Fibroblast of gingiva (primary cell): ENCODE results near the gene SPPL3.
"Not testable (repeated sequence)": the region's sequence is repeated elsewhere in the genome, so short reads cannot be mapped to it uniquely, and the experiment has no call there.

Source experiments
- DNase-seq: peaks from one replicate; pipeline ENCODE4 v3.0.0-alpha.2; 2011; ENCODE audit warnings: low read depth

Gene SPPL3

DNA sequence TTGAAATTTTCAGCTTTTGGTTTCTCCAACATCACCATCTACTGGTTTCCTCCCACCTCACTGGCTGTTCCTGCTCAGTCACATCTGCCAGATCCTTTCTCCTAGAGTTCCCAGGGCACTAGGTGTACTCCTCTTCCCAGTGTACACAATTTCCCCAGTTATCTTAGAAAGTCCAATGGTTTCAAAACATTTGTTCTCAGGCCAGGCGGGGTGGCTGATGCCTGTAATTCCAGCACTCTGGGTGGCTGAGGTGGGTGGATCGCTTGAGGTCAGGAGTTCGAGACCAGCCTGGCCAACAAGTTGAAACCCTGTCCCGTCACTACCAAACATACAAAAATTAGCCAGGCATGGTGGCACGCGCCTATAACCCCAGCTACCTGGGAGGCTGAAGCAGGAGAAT is 60.7 kb downstream of the SPPL3 start:
- no peak for DNase-seq

DNA sequence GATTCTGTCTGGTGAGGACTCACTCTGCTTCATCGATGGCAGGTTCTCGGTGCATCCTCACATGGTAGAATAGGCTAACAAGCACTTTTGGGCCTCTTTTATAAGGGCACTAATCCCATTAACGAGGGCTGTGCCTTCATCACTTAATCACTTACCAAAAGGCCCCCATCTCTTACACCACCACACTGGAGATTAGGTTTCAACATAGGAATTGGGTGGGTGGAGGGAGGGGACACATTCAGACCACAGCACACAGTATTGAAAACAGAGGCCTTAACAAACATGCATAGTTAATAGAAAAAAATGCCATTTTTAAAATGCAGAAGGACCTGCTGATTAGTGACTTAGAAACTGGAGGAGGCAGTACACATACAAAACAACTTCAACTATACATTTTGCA is 61.6 kb downstream of the SPPL3 start:
- no peak for DNase-seq

DNA sequence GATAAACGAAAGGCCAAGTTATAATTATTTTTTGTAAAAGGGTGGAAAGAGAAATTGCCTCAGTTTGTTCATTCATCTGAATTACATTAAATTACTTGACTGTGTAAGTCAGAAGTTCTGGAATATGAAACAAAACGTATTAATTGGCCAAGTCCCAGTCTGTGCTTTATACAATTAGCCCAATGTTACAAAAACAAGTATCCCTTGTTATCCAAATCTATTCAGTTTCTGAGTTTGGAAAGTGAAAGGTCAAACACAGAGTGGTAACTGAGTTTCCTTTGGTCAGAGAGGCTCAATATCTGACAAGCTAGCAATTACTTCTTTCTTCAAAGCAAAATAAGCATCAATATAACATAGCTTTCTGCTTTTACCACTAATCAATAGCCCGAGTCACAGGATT is 62.6 kb downstream of the SPPL3 start:
- no peak for DNase-seq

DNA sequence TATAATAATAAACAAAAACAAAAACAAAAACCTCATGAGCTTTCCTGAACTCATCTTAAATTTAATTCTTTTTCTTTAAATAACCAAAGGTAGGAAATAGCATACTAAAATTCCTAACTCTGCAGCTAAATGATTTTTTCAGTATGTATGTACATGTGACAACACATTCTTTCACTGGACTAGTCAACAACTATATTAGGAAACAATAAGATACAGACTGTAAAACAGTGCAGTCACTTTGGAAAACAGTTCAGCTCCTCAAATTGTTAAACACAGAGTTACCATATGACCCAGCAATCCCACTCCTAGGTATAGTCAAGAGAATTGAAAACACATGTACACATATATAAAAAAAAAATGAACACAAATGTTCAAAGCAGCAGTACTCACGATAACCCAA is 64.7 kb downstream of the SPPL3 start:
- no peak for DNase-seq

DNA sequence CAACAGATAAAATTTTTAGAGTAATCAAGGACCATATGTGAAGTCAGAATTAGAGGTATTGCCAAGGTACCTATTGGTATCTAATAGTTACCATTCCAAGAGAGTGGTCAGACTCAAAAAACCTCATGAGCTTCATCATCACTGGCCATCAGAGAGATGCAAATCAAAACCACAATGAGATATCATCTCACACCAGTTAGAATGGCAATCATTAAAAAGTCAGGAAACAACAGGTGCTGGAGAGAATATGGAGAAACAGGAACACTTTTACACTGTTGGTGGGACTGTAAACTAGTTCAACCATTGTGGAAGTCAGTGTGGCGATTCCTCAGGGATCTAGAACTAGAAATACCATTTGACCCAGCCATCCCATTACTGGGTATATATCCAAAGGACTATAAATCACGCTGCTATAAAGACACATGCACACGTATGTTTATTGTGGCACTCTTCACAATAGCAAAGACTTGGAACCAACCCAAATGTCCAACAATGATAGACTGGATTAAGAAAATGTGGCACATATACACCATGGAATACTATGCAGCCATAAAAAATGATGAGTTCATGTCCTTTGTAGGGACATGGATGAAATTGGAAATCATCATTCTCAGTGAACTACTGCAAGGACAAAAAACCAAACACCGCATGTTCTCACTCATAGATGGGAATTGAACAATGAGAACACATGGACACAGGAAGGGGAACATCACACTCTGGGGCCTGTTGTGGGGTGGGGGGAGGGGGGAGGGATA is 65.4 kb downstream of the SPPL3 start:
- not testable (repeated sequence) for DNase-seq

DNA sequence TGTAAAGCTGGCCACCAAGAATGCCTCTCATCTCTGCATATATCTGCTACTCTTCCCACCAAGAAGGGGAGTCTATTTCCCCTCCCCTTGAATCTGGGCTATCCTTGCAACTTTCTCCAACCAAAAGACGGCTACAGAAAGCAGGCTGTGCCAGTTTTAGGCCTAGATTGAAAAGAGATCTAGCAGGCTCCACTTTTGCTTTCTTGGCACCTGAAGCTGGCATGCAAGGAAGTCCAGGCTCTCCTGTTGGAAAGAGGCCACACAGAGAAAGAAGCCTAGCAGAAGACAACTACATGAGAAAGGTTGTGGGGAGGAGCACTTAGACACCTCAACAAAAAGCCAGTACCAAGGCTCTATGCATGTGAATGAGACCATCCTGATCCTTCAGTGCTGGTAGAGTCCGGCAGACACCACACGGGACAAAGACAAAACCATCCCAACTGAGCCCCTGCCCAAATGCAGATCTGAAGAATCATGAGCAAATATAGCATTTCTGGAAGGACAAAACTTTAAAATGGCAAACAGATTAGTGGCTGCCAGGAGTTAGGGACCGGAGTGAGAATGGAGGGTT is 68.0 kb downstream of the SPPL3 start:
- DNase-seq, result no peak

DNA sequence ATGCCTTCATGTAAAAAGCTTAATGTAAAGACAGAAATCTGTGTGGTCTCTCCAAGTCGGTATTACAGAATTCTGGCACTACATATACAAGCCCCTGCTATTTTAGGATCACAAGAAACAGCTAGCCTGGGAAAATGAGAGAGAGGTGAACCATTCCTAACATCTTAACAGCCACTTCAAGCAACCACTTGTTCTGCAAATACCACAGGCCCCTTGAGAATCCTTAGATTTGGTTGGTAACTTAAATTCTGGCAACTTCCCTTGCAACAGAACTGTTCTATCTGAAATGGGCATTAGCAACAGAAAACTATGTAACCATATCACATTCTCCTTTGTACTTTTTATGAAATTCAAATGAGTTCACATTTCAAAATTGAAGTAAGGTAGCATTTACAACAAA is 68.5 kb downstream of the SPPL3 start:
- peak; percentile 47 for DNase-seq

DNA sequence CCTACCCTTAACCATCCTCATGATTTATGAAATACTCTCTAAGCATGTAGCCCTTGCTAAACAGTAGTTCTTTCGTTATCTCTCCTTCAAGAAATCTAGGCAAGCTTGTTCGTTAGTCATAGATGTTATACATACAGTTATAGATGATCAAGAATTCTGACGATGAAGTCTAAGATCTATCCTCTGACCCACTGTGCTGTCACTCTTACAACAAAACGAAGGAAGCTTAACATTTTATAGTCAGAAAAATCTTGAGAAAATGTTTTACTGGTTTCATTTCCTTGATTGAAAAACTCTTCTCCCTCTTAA is 68.9 kb downstream of the SPPL3 start:
- DNase-seq, result no peak

DNA sequence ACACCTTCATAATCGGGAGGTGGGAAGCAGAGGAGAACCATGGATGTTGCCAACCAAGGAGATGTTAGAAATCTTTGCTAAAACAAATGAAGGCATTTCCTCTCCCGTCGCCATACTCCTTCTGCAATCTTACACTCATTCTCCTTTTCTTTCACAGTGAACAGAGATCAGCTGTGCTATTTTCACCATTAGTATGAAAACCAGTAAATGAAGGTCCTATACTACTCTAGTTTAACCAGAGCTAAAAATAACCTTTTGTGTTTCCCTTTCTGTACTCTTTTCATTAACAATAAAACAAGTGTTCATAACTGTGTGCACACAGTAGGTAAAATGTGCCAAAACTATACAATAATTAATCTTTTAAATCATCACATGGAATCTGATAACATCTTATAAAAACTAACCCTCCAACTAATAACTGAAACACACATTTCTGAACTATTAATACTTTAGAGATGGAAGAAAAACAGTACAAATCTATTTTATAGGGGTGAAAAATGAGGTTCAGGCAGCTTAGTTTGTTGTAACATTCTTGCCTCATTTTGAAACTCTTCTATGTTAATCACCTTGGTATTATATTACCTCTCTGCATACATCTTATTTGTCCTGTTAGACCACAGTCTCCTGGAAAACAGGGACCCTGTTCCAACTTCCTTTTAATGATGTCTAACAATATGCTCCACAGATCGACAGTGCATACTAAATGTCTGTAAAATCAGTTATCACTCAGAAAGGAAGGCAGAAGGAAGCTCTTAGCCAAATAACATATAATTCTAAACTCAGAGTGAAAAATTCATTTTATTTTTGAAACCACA is 69.5 kb downstream of the SPPL3 start:
- DNase-seq, result no peak

DNA sequence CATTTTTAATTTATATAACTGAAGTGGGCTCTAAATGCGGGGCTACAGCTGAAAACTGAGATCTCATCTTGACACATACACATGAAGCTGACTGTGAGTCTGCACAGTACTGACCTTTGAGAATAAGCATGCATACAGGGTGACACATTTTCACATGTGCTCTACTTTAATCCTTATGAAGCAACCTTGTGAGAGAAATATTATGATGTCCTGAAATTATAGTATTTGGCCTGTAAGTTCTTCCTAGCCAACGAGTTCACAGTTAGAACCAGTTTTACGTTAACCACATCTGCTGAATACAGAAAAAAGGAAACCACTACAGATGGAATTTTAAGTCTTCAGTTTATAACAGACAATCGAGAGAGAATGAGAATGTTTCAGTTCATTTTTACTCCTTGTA is 70.3 kb downstream of the SPPL3 start:
- peak; percentile 40 for DNase-seq

DNA sequence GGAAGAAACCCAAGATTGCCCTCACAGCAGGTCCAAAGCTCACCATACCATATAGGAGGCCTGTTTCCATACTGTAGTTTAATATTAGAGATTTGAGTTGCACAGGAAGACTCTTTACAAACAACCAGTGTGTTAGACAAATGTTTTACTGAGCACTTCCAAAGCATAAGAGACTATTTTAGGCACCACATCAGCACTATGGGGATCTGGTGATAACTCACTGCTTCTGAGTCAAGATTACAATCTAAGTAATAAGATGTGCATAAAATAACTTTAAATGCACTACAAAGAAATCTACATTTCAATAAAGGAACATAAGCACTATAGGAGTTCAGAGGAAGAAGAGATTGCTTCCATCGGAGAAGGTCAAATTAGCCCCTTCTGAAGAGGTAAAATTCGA is 71.4 kb downstream of the SPPL3 start:
- no peak for DNase-seq

DNA sequence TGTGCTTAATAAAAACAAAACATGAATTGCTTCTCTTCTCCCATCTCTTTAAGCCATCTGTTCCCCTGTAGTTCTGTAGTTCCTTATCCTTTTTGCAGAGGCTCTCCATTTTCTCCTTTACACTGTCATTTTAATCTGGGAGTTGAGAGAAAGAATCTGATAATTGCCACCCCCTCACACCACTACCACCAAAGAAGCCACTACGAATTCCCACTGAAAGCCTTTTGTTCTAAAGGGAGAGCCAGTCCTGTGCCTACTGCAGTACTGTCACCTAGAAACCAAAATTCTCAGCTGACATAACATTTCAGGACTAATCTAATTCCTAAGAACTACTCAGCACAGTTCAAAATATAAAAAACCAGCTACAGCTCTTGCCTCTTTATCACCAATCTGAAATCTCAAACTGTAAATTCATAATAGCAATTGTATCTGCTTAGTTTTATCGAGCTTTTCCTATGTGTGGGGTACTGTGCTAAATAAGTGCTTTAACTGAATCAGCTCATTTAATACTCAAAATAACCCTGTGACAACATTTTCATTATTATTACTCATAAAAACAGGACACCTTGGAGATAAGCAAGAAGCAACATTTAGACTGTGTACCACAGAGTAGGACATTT is 72.4 kb downstream of the SPPL3 start:
- no peak for DNase-seq

DNA sequence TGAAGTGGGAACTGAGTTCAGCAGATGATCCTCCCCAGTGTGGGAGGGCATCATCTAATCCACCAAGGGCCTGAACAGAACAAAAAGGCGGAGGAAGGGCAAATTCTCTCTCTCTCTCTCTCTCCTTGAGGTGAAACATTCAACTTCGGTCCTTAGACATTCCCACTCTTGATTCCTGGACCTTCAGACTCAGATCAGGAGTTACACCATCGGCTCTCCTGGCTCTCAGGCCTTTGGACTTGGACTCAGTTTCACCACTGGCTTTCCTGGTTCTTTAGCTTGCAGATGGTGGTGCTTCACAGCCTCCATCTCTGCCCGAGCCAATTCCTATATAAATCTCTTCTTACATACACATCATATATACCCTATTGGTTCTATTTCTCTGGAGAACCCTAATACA is 73.2 kb downstream of the SPPL3 start:
- no peak for DNase-seq

DNA sequence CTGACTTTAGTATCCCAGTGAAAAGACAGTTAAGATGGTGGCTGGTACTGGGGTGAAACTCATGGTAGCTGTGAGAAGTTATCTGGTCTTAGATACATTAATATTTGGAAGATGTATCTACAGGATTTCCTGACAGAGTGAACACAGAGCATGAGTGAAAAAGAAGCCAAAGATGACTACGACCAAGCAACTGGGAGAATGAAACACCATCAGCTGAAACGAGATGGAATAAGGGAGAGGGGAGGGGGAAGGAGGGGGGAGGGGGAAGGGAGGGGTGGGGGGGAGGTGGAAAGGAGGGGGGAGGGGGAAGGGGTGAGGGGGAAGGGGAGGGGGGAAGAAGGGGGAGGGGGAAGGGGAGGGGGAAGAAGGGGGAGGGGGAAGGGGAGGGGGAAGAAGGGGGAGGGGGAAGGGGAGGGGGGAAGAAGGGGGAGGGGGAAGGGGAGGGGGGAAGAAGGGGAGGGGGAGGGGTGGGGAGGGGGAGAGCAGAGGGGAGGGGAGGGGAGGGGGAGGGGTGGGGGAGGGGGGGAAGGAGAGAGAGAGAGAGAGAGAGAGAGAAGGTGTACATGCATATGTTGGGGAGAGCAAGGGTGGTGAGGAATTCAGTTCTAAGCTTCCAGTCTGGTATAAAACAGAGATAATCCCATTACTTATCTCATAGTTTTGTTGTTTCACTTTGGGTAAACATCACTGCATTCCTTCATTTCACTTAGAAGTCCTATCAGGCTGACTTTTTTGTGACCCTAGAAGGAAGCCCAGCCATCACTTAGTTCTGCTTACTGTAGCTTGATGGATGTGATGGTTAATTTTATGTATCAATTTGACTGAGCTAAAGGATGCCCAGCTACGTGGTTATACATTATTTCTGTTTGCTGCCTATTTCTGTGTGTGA is 73.9 kb downstream of the SPPL3 start:
- no peak for DNase-seq

DNA sequence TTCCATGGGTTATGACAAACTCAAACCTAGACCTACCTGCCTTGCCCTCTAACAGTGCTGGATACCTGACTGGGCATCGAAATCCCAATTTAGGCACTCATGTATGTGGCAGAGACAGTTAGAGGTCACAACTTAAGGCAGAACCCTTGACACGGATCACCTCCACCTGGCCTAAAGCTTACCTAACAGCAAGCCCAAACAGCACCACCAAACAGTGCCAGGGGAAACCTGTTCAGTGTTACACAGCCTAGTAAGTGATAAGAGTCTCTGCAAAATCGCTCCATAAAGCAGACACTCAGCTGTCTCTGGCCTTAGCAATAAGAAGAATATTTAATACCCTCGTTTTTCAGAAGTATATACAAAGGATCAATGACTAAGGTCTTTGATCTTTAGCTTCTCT is 77.8 kb downstream of the SPPL3 start:
- no peak for DNase-seq

DNA sequence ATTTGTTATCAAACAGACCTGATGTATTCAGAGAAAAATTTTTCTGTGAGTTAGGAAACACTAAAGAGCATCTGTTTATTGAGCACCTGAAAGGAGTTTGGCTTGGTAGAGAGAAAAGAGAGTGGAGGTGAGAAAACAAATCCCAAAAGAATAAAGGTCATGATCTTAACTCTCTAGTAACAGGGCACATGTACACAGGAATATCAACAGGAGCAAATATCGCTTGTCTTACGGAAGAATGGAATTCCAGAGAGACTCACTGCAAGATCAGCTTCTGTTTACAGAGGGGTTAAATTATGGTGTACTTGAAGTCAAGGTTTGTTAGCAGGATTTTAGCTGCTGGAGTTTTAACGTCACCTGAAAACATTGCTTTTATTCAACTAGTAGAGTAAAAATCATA is 78.8 kb downstream of the SPPL3 start:
- DNase-seq, result no peak

DNA sequence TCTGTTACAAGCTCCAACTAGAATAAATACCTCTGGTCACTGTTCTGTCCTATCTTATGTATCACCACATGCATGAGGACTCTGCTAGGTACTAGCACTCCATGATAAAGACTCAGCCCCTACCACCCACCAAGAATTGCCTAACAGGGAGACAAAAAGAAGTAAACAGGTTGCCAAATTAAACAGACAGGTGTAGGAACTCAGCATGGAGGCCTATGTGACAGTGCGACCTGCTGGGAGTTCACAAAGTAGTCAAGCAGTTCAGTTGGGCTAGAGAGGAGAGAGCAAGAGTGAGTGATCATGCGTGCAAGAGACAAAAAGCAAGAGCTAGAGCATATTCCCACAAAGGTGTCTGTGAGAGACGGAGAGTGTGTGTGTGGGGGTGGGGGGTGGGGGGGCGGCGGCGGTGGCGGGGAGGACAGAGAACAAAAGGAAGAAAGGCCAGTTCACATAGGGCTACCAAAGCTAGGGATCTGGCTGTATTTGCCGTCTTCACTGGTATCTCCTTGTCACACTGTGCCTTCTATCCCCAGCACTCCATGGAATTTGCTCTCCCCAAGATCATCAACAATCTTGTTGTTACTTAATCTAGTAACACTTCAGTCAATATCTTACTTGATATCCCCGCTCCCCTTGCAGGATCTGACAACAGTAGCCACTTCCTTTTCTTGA is 81.2 kb downstream of the SPPL3 start:
- no peak for DNase-seq

DNA sequence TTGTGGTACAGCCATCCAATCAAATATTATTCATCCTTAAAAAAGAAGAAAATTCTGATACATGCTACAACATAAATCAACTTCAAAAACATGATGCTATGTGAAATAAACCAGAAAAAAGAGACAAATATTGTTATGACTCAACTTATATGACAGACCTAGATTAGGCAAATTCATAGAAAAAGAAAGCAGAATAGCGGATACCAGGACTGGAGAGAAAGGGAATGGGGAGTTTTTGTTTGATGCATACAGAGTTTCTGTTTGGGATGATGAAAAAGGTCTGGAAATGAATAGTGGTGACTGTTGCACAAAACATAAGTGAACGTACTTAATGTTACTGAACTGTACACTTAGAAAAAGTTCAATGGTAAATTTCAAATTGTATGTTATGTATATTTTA is 82.3 kb downstream of the SPPL3 start:
- no peak for DNase-seq

DNA sequence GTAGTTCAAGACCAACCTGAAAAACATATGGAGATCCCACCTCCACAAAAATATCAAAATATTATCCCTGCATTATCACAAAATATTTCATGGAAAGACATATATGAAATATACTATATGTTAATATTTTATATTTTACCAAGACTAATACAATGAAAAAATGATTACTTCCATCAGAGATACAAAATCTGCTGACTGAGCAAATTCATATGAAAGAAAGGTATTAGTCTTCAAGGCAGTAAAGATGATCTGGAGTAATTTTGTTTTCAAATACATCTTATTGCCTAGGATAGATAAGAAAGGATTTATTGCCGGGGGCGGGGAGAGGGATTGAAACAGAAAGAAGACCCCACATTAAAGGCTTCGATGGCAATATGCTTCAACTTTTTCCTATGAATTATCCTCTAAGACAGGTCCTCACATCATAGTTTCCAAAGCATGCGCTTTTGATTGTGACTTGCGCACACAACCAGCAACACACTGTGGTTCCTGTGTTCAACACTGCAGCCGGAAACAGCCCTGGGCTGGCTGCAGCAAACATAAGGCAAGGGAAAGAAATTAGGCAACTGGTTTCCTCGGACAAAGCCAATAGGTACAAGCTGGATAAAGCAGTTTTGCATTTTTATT is 83.2 kb downstream of the SPPL3 start:
- DNase-seq, result no peak

DNA sequence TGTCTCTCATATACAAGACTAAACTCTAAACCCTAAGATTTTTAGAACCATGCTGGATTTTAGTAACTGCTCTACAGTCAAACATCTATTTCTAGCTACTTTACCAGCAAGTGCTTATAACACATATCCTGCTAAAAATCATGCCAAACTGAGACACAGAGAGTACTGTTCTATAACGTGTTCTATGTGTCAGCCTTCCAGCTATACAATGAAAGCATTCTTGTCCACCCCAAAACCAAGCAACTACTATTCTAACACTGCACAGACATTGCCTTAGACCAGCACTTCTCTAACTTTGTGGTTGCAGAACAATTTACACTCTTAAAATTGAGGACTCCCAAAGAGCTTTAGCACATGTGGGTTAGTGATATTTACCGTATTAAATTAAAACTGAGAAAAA is 85.7 kb downstream of the SPPL3 start:
- no peak for DNase-seq
